Right atrium auricular region (tissue), 2 donors: Measurements from ENCODE around the gene TEX52. TPM values are rescaled to one million over a fixed set of nuclear protein-coding genes. Genes with fewer than 3 reads are reported as not detected.

Experiments used
- DNase-seq: peaks from one replicate; pipeline ENCODE4 v3.0.0-alpha.2; 2019; ENCODE audit warnings: low spot score
- H3K27ac ChIP-seq, 2 donors: fragments of 200-600 bp; sonication (generic); 1 replicate in 1 of 2; 2 replicates in 1 of 2; pipeline ENCODE4 v1.5.1; 2016 to 2019
- H3K27me3 ChIP-seq, 2 donors: fragments of 200-600 bp; sonication (generic); one replicate each; pipeline versions ENCODE4 v1.5.1 to v1.6.0; 2017 to 2019
- H3K36me3 ChIP-seq: fragments of 200-600 bp; sonication (generic); one replicate; pipeline ENCODE4 v1.5.1; 2016
- H3K4me1 ChIP-seq, 2 donors: fragments of 200-600 bp; sonication (generic); one replicate each; pipeline versions ENCODE4 v1.5.1 to v1.6.0; 2017 to 2019
- H3K4me3 ChIP-seq, 2 donors: fragments of 200-600 bp; sonication (generic); 1 replicate in 1 of 2; 2 replicates in 1 of 2; pipeline ENCODE4 v1.5.1; 2017 to 2019; ENCODE audit warnings: mild to moderate bottlenecking in 1 of 2, moderate library complexity in 1 of 2
- H3K9me3 ChIP-seq, 2 donors: fragments of 200-600 bp; sonication (generic); one replicate each; pipeline ENCODE4 v1.5.1; 2019
- total RNA-seq, 2 donors: library from RNA; depleted of rRNA; stranded (reverse); fragments of >200 nt; gene quantifications; one replicate each; pipeline ENCODE4 v1.1.0, GENCODE V29; 2016
- TF ChIP-seq, protein P1 (sequence below), 2 donors: fragments of 200-600 bp; sonication (generic); IDR thresholded peaks; one replicate each; pipeline ENCODE4 v1.5.1; 2019; ENCODE audit warnings: antibody characterized with exemption in 2 of 2

Gene TEX52
- total RNA-seq, 2 donors from 2014 or later: not detected

- Histone ChIP-seq H3K27me3 (no peaks in the 10 kb centered on the region), H3K36me3 (no peaks in the 10 kb centered on the region), H3K4me1 (peaks cover 0 to 37% of the 10 kb centered on the region in 2 donors), H3K4me3 (no peak overlapping the region), H3K27ac (peak overlapping the region in 1 of 2 donors; percentile 42), H3K9me3 (no peaks in the 10 kb centered on the region)
- TF ChIP-seq, protein P1, sequence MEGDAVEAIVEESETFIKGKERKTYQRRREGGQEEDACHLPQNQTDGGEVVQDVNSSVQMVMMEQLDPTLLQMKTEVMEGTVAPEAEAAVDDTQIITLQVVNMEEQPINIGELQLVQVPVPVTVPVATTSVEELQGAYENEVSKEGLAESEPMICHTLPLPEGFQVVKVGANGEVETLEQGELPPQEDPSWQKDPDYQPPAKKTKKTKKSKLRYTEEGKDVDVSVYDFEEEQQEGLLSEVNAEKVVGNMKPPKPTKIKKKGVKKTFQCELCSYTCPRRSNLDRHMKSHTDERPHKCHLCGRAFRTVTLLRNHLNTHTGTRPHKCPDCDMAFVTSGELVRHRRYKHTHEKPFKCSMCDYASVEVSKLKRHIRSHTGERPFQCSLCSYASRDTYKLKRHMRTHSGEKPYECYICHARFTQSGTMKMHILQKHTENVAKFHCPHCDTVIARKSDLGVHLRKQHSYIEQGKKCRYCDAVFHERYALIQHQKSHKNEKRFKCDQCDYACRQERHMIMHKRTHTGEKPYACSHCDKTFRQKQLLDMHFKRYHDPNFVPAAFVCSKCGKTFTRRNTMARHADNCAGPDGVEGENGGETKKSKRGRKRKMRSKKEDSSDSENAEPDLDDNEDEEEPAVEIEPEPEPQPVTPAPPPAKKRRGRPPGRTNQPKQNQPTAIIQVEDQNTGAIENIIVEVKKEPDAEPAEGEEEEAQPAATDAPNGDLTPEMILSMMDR (IDR thresholded peaks at IDR 0.05): no peak
- no peak for DNase-seq
Measured at GRCh38 chr12:2895051-2895451, 38.2 kb upstream of the TEX52 start.

DNA sequence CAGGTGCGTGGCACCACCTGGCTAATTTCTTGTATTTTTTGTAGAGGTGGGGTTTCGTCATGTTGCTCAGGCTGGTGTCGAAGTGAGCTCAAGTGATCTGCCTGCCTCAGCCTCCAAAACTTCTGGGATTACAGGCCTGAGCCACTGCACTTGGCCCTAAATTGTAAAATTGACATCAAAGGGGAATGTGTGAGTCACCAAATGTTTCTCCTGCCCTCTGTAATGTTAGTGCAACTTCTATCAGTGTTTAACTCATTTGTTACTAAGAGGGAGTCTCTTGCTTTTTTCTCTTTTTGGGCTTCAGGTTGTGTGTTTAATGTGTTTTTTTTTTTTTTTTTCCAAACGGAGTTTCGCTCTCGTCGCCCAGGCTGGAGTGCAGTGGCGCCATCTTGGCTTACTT is 36.2 kb upstream of the TEX52 start:
- H3K4me1 ChIP-seq: peaks cover 0 to 40% of the 10 kb centered on the region in 2 donors
- H3K4me3 ChIP-seq: no peak overlapping the region

GRCh38 chr12:2892246-2892645 is 35.4 kb upstream of the TEX52 start:
- Histone ChIP-seq H3K4me1 (peaks cover 0 to 40% of the 10 kb centered on the region in 2 donors), H3K27me3 (no peaks in the 10 kb centered on the region), H3K27ac (peak overlapping the region; percentile 21 to 93), H3K4me3 (no peak overlapping the region), H3K36me3 (no peaks in the 10 kb centered on the region), H3K9me3 (no peaks in the 10 kb centered on the region)
- no peak for DNase-seq
- TF ChIP-seq, protein P1 (IDR thresholded peaks at IDR 0.05): no peak

More for the DNA sequence above, 36.2 kb upstream of the TEX52 start:
- H3K27me3 ChIP-seq: no peaks in the 10 kb centered on the region
- H3K9me3 ChIP-seq: no peaks in the 10 kb centered on the region
- peak; percentile 69 for DNase-seq
- TF ChIP-seq, protein P1 (IDR thresholded peaks at IDR 0.05): no peak
- H3K36me3 ChIP-seq: no peaks in the 10 kb centered on the region
- H3K27ac ChIP-seq: peak overlapping the region in 1 of 2 donors; percentile 21

DNA sequence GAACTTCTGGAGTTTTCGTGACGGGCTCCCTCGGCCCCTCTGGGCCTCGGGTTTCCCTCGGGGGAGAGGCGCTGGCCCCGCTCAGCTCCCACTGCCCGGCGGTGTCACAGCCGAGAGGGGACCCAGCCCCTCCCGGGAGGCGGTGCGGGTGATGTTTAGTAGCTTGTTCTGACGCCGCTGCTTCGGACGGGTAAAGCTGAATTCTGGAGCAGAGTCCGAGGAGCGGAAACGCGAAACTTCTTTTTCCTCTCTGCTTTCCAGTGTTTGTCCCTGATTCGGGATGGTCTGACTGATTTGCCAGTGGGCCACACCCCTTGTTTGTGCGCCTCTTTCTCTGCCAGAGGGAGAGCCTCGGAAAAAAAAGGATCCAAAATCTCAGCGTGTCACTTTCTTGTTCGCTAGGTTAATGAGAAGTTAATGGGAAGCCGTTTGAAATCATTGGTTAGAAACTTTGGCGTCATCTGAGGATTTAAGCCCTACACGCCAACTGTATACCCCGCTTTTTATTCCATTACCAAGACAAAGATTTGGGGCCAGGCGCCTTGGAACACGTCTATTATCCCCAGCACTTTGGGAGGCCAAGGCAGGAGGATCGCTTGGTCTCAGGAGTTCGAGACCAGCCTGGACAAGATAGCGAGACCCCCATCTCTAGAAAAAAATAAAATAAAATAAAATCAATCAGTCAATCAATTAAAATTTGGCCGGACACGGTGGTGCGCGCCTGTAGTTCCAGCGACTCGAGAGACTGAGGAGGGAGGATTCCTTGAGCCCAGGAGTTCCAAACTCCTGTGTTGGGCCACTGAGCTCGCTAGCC is 34.6 kb upstream of the TEX52 start:
- no peaks in the 10 kb centered on the region for H3K36me3 ChIP-seq
- no peaks in the 10 kb centered on the region for H3K27me3 ChIP-seq
- no peaks in the 10 kb centered on the region for H3K9me3 ChIP-seq
- TF ChIP-seq, protein P1 (IDR thresholded peaks at IDR 0.05): no peak
- H3K4me1 ChIP-seq: peaks cover 0 to 39% of the 10 kb centered on the region in 2 donors
- DNase-seq: peak; percentile 67
- peak overlapping the region; percentile 73 to 97 for H3K4me3 ChIP-seq
- peak overlapping the region; percentile 93 to 99 for H3K27ac ChIP-seq

DNA sequence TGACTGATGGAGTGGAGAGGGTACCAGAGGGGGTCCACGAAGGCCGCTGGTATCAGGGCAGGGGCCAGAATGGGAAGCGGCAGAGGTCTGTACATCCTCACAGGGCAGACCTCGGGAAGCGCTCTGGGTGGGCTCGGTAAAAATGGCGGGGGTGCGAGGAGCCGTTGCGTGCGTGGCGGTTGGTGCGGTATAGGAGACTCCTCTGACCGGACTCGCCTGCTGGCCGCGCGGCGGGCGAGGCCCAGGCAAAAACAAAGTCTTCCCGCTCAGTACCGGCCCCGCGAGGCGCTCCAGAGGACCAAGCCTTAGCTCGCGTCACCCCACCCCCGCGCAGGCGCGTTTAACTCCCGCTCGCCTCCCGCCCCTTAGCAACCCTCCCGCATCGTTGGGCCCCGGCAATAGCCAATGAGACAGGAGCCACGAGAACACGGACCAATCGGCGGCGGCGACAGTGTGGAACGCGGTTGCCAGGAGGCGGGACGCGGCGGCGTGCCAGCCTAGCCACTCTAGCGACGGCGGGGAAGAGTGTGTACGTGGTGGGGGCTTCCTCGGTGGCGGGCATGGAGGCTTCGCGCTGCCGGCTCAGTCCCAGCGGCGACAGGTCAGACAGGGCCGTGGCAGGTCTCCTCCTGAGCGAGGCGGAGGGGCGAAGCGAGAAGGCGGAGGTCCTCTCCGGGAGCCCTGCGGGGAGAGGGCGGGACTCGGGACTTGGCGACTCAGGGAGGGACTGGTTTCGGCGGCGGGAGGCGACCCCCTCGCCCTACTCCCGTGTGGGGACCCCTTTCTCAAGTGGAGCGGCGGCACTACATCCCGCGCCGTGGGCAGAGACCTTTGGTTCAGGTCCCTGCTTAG is 33.8 kb upstream of the TEX52 start, which contains the start of gene TULP3:
TULP3 (plus strand) TSS at position 504 of the 852 bp plus-strand sequence; CDS start at position 561, 57 bp downstream.
- peak; percentile 99 for DNase-seq
- H3K9me3 ChIP-seq: no peaks in the 10 kb centered on the region
- TF ChIP-seq, protein P1 (IDR thresholded peaks at IDR 0.05): no peak

More for the DNA sequence above, 33.8 kb upstream of the TEX52 start, which contains the start of gene TULP3:
- Histone ChIP-seq H3K4me1 (peaks cover 0 to 31% of the 10 kb centered on the region in 2 donors), H3K36me3 (no peaks in the 10 kb centered on the region), H3K27ac (peak within 1 kb of the TSS; percentile 93 to 99), H3K4me3 (peak within 1 kb of the TSS; percentile 73 to 97), H3K27me3 (no peaks in the 10 kb centered on the region)
